ENCODE data around the gene LZTR1. TPM values are rescaled to one million over a fixed set of nuclear protein-coding genes. Genes with fewer than 3 reads are reported as not detected.

The LZTR1 gene
- total RNA-seq, 1 donor from 2014 or later: 38.4 TPM

- DNase-seq (ENCODE audit: low read depth in 2 of 2): no peak
Observed at GRCh38 chr22:20965888-20966855, 15.9 kb upstream of the LZTR1 start.

GRCh38 chr22:20966883-20967696, 15.0 kb upstream of the LZTR1 start, which contains the start of gene AIFM3:
Gene AIFM3, plus strand, starts transcription at chr22:20967255. Its CDS starts 690 bp downstream, at chr22:20967945.
- DNase-seq (ENCODE audit: low read depth in 2 of 2): no peak

DNA sequence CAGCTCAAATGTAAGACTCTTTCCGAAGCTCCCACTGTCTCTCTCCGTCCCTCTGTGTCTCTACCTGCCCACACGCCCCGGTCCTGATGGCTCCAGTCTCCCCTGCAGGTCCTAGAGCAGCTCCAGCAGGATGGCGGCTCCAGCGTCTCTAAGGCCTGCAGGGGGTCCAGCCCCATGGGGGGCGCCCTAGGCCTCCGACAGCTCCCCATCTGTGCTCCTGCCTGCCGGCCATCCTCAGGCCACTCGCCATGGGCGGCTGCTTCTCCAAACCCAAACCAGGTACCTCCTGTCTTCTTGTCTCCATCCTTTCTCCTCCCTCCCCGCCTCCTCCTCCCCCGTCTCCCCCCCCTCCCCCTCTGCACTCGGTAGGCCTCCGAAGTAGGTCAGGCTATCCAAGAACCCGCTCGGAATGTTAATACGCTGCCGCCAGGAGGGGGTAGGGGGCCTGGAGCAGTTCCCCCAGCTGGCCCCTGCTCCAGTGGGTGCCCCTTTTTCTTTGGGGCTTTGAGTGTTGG, 14.3 kb upstream of the LZTR1 start:
- no peak for DNase-seq (ENCODE audit: low read depth in 2 of 2)

DNA sequence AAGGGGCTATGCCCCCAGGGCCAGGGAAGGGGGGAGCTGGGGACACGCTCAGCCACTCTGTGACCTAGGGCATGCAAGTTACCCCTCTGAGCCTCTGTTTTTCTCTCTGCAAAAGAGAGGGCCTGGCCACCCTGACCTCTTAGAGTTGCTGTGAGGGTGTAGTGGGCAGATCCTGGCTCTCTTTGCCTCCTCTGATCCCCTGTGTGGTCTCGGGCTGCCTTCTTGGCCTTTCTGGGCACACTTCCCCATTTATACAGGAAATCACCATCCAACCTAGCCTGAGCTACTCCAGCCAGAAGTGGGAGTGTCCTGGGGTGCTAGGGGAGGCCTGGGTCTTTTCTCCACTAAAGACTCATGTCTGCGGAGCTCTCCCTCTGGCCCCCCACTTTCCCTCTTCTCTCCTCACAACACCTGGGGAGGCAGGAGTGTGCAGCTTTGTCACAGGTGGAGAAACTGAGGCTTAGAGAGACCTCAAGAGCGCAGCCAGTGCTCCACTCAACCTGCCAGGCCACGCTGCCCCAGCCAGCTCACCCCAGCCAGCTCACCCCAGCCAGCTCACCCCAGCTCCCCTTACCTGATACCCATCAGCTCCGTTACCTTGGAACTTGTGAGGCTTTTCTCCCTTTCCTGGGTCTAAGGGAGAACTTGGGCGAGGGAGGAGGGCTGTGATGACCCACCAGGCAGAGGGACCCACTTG, 13.7 kb upstream of the LZTR1 start:
- no peak for DNase-seq (ENCODE audit: low read depth in 2 of 2)

DNA sequence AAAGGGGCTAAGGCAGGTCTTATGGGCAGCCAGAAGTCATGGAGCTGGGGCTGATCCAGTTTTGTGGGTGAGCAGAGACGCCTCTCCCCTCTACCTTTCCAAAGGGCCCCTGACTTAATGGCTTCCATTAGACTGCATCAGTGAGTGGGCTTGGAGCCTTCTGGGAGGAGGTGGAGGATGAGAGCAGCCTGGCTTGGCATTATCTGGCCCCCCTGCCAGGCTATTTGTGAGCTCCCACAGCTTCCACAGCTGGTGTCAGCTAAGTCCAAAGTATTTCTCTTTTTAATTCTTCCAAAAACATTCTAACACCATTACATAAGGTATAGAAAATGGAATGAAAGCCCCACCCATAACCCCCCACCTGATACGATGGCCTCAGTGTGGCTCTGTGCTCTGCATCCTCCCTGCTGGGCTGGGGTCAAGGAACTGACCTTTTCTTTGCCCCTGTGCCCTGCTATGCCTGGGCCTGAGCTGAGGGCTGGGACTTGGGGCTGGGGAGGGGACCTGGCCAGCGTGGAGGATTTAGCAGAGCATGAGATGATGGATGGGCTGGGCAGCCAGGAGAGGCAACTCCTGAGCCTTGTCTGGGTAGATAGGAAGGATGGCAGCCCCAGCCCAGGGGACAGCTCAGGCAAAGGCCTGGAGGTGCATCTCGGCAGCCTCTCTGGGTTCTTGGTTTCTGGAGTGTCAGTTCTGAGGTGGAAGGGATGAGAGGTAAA, 11.0 kb upstream of the LZTR1 start:
- no peak for DNase-seq (ENCODE audit: low read depth in 2 of 2)

DNA sequence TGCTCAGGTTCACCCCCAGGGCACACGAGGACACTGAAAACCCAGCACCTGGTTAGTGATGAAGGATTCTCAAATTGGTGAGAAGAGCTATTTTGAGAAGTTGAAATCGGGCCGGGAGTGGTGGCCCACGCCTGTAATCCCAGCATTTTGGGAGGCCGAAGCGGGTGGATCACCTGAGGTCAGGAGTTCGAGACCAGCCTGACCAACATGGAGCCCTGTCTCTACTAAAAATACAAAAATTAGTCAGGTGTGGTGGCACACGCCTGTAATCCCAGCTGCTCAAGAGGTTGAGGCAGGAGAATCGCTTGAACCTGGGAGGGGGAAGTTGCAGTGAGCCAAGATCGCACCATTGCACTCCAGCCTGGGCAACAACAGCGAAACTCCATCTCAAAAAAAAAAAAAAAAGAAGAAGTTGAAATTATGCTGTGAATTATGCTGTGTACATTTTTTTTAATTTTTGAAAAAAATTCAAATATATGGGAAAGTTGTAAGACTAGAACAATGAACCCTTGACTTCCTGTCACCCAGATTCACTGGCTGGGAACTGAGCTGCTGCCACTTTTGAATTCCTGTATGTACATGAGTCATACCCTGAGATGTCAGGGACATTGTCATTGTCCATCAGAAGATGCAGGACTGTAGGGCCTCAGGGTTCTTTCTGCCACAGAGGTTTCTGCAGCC, 9.9 kb upstream of the LZTR1 start:
- DNase-seq (ENCODE audit: low read depth in 2 of 2): peak in 1 of 2 donors; percentile 20

- no peak for DNase-seq (ENCODE audit: low read depth in 2 of 2)
Observed at GRCh38 chr22:20972933-20973577, 9.0 kb upstream of the LZTR1 start.

- no peak for DNase-seq (ENCODE audit: low read depth in 2 of 2)
Observed at GRCh38 chr22:20973634-20974286, 8.3 kb upstream of the LZTR1 start.

- no peak for DNase-seq (ENCODE audit: low read depth in 2 of 2)
Observed at GRCh38 chr22:20974336-20974955, 7.7 kb upstream of the LZTR1 start.

DNA sequence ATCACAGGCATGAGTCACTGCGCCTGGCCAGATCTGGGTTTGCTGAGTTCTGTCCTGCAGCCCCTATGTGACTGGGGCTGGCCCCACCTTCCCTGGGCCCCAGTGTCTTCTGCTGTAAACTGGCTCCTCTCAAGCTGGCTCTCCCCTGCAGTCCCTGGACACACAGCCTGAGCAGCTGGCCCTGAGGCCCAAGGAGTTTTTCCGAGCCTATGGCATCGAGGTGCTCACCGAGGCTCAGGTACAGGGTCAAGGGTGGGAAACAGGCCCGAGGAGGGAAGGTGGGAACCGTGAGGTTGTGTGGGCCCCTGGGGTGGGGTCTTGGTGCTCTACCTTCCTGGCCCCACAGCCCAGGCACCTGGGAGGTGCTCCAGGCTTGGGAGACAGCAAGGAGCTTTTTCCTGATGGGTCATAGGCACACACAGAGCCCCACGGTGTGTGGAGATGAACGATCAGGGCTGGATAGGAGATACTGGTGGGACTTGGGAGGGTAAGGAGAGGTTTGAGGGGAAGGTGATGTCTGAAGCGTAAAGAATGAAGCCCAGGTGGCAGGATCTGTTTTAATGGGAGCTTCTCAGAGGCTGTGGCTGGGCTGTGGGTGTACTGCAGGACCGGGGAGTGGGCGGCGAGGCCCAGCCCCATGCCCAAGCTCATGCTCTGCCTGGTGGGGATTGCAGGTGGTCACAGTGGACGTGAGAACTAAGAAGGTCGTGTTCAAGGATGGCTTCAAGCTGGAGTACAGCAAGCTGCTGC, 6.4 kb upstream of the LZTR1 start:
- no peak for DNase-seq (ENCODE audit: low read depth in 2 of 2)

- no peak for DNase-seq (ENCODE audit: low read depth in 2 of 2)
Observed at GRCh38 chr22:20976291-20976877, 5.7 kb upstream of the LZTR1 start.

DNA sequence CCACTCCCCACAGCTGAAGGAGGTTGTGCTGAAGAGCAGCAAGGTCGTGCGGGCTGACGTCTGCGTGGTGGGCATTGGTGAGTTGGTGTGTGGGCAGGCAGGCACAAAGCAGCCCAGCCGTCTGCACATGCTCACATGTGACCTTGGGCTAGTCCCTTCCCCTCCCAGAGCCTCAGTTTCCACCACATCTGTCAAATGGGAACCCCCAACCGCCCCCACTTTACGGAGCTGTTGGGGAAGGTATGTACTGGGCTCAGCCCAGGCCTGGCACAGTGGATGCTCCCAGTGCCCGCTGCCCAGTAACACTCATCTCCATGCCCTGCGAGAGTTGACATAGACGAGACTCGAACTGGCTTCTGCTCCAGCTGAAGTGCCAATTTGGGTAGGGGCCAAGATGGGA, 5.1 kb upstream of the LZTR1 start:
- DNase-seq (ENCODE audit: low read depth in 2 of 2): no peak

GRCh38 chr22:20977516-20978170, 4.5 kb upstream of the LZTR1 start:
- DNase-seq (ENCODE audit: low read depth in 2 of 2): no peak

GRCh38 chr22:20978419-20978818, 3.7 kb upstream of the LZTR1 start:
- DNase-seq (ENCODE audit: low read depth in 2 of 2): no peak

DNA sequence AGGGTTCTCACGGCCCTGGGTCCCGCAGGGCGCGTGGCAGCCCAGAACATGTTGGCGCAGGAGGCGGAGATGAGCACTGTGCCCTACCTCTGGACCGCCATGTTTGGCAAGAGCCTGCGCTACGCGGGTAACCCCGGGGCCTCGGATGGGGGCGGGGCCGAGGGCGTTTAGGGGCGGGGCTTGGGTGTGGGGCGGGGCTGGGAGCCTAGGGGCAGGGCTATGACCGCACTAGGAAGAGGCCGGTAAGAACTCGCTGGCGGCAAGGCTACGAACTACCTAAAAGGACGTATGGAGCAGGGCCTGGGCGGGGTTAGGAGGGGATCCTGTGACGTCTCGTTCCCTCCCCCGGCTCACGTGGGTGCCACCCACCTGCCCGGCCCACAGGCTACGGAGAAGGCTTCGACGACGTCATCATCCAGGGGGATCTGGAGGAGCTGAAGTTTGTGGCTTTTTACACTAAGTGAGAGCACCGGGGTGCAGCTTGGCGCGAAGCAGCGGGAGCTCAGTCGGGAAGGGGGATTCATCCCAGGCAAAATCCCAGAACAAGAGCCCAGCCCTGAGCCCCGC, 2.8 kb upstream of the LZTR1 start:
- DNase-seq (ENCODE audit: low read depth in 2 of 2): peak; percentile 43 to 85

DNA sequence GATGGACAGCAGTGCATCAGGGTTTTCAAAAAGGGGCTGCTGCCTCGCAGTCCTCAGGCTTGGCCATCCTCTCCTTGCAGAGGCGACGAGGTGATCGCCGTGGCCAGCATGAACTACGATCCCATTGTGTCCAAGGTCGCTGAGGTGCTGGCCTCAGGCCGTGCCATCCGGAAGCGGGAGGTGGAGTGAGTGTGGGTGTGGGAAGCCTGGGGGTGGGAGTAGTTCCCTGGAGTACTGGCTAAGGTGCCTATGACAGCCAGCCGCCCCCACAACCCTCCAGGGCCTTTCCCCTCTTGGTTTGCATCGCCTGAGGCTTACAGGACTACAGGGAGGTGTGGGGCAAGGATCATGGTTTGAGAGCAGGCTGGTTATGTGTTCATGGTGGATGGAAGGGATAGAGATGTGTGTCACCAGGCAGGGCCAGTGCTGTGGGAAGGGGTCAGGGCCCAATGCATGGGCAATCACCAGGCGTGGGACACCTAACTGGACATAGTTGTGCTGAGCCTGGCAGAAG, 2.1 kb upstream of the LZTR1 start:
- no peak for DNase-seq (ENCODE audit: low read depth in 2 of 2)

DNA sequence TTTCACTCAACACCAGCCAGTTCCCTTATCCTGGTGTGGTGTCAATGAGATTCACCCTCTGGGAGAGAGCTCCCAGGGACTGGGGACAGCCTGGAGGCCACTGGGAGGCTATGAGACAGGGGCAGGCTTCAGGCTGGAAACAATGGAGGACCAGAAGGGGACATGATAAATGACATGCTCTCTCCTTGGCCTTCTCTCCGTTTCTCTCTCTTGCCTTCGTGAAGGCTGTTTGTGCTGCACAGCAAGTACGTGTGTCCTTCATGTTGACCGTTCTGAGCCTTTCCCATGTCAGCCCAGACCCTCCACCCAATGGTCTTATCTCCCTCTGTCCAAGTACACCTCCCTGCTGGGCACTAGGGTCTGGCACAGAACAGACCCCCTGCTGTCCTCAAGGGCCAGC, 1.6 kb upstream of the LZTR1 start:
- no peak for DNase-seq (ENCODE audit: low read depth in 2 of 2)
